CD14-positive monocyte (primary cell): Measurements from ENCODE around the gene TXNDC11. TPM values are rescaled to one million over a fixed set of nuclear protein-coding genes. Genes with fewer than 3 reads are reported as not detected.
A peak's percentile ranks its signal among the peaks of the same experiment; 100 is the strongest.

ENCODE experiments used
- DNase-seq, 3 donors: peaks; one replicate each; pipeline ENCODE4 v3.0.0-alpha.2; 2011 to 2022
- H2AFZ ChIP-seq: 2 replicates; pipeline ENCODE4 v1.6.0; 2012; ENCODE audit warnings: mild to moderate bottlenecking, low read depth, low read length, inconsistent platforms; ENCODE audit not compliant: insufficient read depth, poor library complexity, severe bottlenecking
- H3K27ac ChIP-seq, 2 donors: 1 replicate in 1 of 2; 2 replicates in 1 of 2; pipeline ENCODE4 v1.5.1; 2012 to 2013; ENCODE audit warnings: low read length in 2 of 2, control low read depth in 1 of 2, inconsistent platforms in 1 of 2, low read depth in 1 of 2, mild to moderate bottlenecking in 1 of 2
- H3K27me3 ChIP-seq, 2 donors: one replicate each; pipeline versions ENCODE4 v1.6.0 to v1.6.1; 2011 to 2013; ENCODE audit warnings: low read length in 2 of 2; ENCODE audit not compliant: control insufficient read depth in 2 of 2, insufficient read depth in 2 of 2
- H3K36me3 ChIP-seq, 2 donors: replicated peaks in 1 of 2; 1 replicate in 1 of 2; 2 replicates in 1 of 2; pipeline versions ENCODE4 v1.5.1 to v1.6.1; 2012 to 2013; ENCODE audit warnings: low read length in 2 of 2, control low read depth in 1 of 2, inconsistent platforms in 1 of 2, mild to moderate bottlenecking in 1 of 2; ENCODE audit not compliant: insufficient read depth in 2 of 2, control insufficient read depth in 1 of 2
- H3K4me1 ChIP-seq, 2 donors: 1 replicate in 1 of 2; 2 replicates in 1 of 2; pipeline versions ENCODE4 v1.5.1 to v1.6.1; 2012 to 2013; ENCODE audit warnings: low read length in 2 of 2, control low read depth in 1 of 2, inconsistent platforms in 1 of 2, mild to moderate bottlenecking in 1 of 2, moderate library complexity in 1 of 2; ENCODE audit not compliant: insufficient read depth in 2 of 2, control insufficient read depth in 1 of 2
- H3K4me2 ChIP-seq: replicated peaks from 2 replicates; pipeline ENCODE3; 2012; ENCODE audit warnings: low read length, moderate library complexity, mild to moderate bottlenecking; ENCODE audit not compliant: poor library complexity, severe bottlenecking; ENCODE audit errors: extremely low read depth
- H3K4me3 ChIP-seq, 3 experiments: fragments of 200-600 bp in 1 of 3; sonication (generic) in 1 of 3; replicated peaks in 1 of 3; 1 replicate in 2 of 3; 2 replicates in 1 of 3; pipeline ENCODE4 v1.5.1; 2011 to 2013; ENCODE audit warnings: low read length in 3 of 3, mild to moderate bottlenecking in 3 of 3, control low read depth in 2 of 3, low read depth in 2 of 3, inconsistent platforms in 1 of 3, moderate library complexity in 1 of 3
- H3K79me2 ChIP-seq: 2 replicates; pipeline ENCODE4 v1.6.0; 2012; ENCODE audit warnings: mild to moderate bottlenecking, control low read depth, inconsistent platforms, low read length, moderate library complexity; ENCODE audit not compliant: insufficient read depth
- H3K9ac ChIP-seq: 2 replicates; pipeline ENCODE4 v1.6.0; 2017; ENCODE audit warnings: low read length, mild to moderate bottlenecking; ENCODE audit not compliant: insufficient read depth, poor library complexity, severe bottlenecking
- H3K9me3 ChIP-seq, 2 donors: replicated peaks in 1 of 2; 1 replicate in 1 of 2; 2 replicates in 1 of 2; pipeline versions ENCODE4 v1.5.1 to v1.6.1; 2012 to 2013; ENCODE audit warnings: low read length in 2 of 2, control low read depth in 1 of 2; ENCODE audit not compliant: control insufficient read depth in 1 of 2, insufficient read depth in 1 of 2
- H4K20me1 ChIP-seq: 2 replicates; pipeline ENCODE4 v1.6.0; 2012; ENCODE audit warnings: mild to moderate bottlenecking, low read length, control low read depth, moderate library complexity; ENCODE audit not compliant: insufficient read depth
- H3K27ac Mint-ChIP-seq, 7 donors: one replicate each; pipeline ENCODE4 v1.8.0; 2020; ENCODE audit warnings: mild to moderate bottlenecking in 7 of 7, mixed read lengths in 7 of 7, moderate library complexity in 6 of 7, inconsistent platforms in 2 of 7
- H3K27me3 Mint-ChIP-seq, 3 donors: one replicate each; pipeline ENCODE4 v1.8.0; 2021 to 2022; ENCODE audit warnings: low read depth in 3 of 3, mild to moderate bottlenecking in 3 of 3, mixed read lengths in 3 of 3, moderate library complexity in 3 of 3, inconsistent platforms in 1 of 3
- H3K36me3 Mint-ChIP-seq, 2 donors: one replicate each; pipeline ENCODE4 v1.8.0; 2020; ENCODE audit warnings: mixed read lengths in 2 of 2, inconsistent platforms in 1 of 2, mild to moderate bottlenecking in 1 of 2
- H3K4me1 Mint-ChIP-seq: one replicate; pipeline ENCODE4 v1.8.0; 2020; ENCODE audit warnings: mild to moderate bottlenecking, mixed read lengths
- H3K4me3 Mint-ChIP-seq, 2 donors: one replicate each; pipeline ENCODE4 v1.8.0; 2020; ENCODE audit warnings: mild to moderate bottlenecking in 2 of 2, mixed read lengths in 2 of 2, moderate library complexity in 1 of 2
- H3K9me3 Mint-ChIP-seq, 7 donors: one replicate each; pipeline ENCODE4 v1.8.0; 2020 to 2022; ENCODE audit warnings: mixed read lengths in 7 of 7, mild to moderate bottlenecking in 6 of 7, moderate library complexity in 6 of 7, inconsistent platforms in 2 of 7
- whole genome bisulfite sequencing: methylation state at CpG from one replicate; pipeline ENCODE4 v1.1.5; 2013; ENCODE audit warnings: missing lambda C conversion rate; ENCODE audit not compliant: insufficient coverage; 5-methylcytosine and 5-hydroxymethylcytosine counted together
- intact Hi-C, 2 donors: fragments of 100-400 bp; cut with micrococcal nuclease; formaldehyde crosslinking; loops; one replicate each; pipeline versions ENCODE4 v1.15.0 to v1.15.1; 2023
- polyA plus RNA-seq, 3 donors: library from polyadenylated mRNA; depleted of rRNA in 1 of 3; unstranded in 2 of 3; stranded (reverse) in 1 of 3; fragments of 300-500 nt in 2 of 3; fragments of >200 nt in 1 of 3; fragmentation: Illumina TruSeq in 2 of 3; gene quantifications; 1 replicate in 2 of 3; 2 replicates in 1 of 3; pipeline ENCODE4 v1.2.3, GENCODE V29; 2012 to 2021
- TF ChIP-seq, protein P1 (sequence below): fragments of 200-600 bp; IDR thresholded peaks from one replicate; pipeline ENCODE4 v1.8.0; 2022; ENCODE audit warnings: antibody characterized with exemption, mild to moderate bottlenecking

Gene TXNDC11
- polyA plus RNA-seq, 3 donors, result 32.9 to 60.0 (median 40.6) TPM

DNA sequence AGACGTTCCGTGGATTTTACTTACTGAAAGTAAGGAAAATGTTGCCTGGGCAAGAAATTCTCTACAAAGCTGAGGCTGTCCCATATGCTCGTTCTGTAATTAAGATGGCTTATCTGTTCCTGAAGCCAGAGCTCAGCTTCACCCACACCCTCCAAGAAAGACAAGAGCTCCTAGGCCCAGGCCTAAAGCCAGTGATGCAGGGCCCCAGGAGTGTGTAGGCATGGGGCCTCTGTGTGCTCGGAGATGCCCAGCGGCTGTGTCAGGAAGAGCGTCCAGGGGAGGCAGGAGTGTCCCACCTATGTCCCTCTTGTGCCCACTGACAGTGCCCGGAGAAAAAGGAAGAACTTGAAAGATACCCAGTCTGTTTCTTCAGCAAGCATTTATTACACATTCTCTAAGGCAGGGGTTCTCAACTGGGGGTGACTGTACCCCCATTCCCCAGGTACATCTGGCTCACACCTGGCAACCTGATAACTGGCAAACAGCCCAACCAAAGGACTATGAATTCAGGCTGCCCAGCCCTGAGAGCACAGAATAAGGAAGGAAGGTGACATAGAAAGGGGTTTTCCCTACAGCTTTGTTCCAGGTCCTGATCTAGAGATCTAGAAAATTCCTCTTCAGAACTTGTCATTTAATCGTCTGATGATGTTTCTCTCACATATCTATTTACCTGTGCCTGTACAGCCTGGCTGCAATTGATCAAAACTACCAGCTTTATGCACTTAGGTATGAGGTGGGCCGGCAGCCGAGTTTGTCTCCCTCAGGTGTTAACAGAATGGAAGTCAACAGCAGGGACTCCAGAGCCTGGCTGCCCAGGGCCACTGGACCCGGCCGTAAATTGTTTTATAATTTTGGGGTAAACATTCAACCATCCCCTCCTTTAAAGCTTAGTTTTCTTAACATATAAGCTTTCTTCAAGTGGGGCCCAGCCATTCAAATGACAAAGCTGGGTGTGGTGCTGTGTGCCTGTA, 62.4 kb downstream of the TXNDC11 start:
- Mint-ChIP-seq H3K27me3 (peaks cover 0 to 2% (median 0%) of the 10 kb centered on the region in 3 donors), H3K27ac (peak overlapping the region; percentile 40 to 88 (median 81)), H3K4me3 (no peak overlapping the region), H3K4me1 (peaks cover 75% of the 10 kb centered on the region), H3K36me3 (peaks cover 78 to 87% of the 10 kb centered on the region in 2 donors), H3K9me3 (no peaks in the 10 kb centered on the region)
- DNase-seq, result peak in 2 of 3 donors; percentile 24 to 50
- no peaks in the 10 kb centered on the region for H3K27me3 ChIP-seq
- H3K4me3 ChIP-seq, result no peak overlapping the region
- TF ChIP-seq, protein P1, sequence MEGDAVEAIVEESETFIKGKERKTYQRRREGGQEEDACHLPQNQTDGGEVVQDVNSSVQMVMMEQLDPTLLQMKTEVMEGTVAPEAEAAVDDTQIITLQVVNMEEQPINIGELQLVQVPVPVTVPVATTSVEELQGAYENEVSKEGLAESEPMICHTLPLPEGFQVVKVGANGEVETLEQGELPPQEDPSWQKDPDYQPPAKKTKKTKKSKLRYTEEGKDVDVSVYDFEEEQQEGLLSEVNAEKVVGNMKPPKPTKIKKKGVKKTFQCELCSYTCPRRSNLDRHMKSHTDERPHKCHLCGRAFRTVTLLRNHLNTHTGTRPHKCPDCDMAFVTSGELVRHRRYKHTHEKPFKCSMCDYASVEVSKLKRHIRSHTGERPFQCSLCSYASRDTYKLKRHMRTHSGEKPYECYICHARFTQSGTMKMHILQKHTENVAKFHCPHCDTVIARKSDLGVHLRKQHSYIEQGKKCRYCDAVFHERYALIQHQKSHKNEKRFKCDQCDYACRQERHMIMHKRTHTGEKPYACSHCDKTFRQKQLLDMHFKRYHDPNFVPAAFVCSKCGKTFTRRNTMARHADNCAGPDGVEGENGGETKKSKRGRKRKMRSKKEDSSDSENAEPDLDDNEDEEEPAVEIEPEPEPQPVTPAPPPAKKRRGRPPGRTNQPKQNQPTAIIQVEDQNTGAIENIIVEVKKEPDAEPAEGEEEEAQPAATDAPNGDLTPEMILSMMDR, result no peak
- intact Hi-C loops, result no loop called here
- no peak overlapping the region for H2AFZ ChIP-seq
- H3K9ac ChIP-seq, result no peak overlapping the region
- H3K4me2 ChIP-seq, result no peak overlapping the region
- H3K79me2 ChIP-seq, result peaks cover 42% of the 10 kb centered on the region
- H3K36me3 ChIP-seq, result peaks cover 62 to 84% of the 10 kb centered on the region in 2 donors
- peaks cover 74% of the 10 kb centered on the region for H4K20me1 ChIP-seq
- WGBS, result 98% methylated on average over 5 of the region's 12 CpGs
- H3K27ac ChIP-seq, result no peak overlapping the region
- no peaks in the 10 kb centered on the region for H3K9me3 ChIP-seq
- peaks cover 62 to 74% of the 10 kb centered on the region in 2 donors for H3K4me1 ChIP-seq

DNA sequence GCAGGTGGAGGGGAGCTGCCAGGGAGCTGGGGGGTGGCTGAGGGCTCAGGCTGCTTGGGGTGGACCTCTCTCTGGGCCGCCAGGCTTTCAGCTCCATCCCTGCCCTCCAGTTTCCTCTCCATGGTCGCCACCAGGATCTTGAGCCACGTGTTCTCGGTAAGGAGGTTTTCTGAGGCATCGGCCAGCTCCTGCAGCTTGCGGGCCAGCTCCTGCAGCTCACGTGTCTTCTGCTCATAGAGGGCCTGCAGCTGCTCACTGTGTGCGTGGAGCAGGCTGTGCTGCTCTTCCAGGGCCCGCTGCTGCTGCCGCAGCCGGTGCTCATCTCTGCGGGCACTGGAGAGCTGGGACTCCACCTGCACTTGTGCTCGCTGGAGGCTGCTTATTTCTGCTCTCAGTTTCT, 63.4 kb downstream of the TXNDC11 start:
- H2AFZ ChIP-seq, result no peak overlapping the region
- peaks cover 52 to 82% of the 10 kb centered on the region in 2 donors for H3K36me3 ChIP-seq
- no peak overlapping the region for H3K27ac ChIP-seq
- 94% methylated on average over 12 of the region's 13 CpGs for WGBS
- H3K4me1 Mint-ChIP-seq, result peaks cover 83% of the 10 kb centered on the region
- peaks cover 84% of the 10 kb centered on the region for H4K20me1 ChIP-seq
- peaks cover 72 to 85% of the 10 kb centered on the region in 2 donors for H3K36me3 Mint-ChIP-seq
- intact Hi-C loops, result no loop called here
- H3K9me3 ChIP-seq, result no peaks in the 10 kb centered on the region
- H3K79me2 ChIP-seq, result peaks cover 52% of the 10 kb centered on the region
- peaks cover 69 to 82% of the 10 kb centered on the region in 2 donors for H3K4me1 ChIP-seq
- TF ChIP-seq, protein P1, result no peak
- H3K4me3 ChIP-seq, result no peak overlapping the region
- no peaks in the 10 kb centered on the region for H3K9me3 Mint-ChIP-seq
- no peak overlapping the region for H3K4me2 ChIP-seq
- no peaks in the 10 kb centered on the region for H3K27me3 ChIP-seq
- H3K4me3 Mint-ChIP-seq, result no peak overlapping the region
- peaks cover 0 to 2% (median 2%) of the 10 kb centered on the region in 3 donors for H3K27me3 Mint-ChIP-seq
- H3K9ac ChIP-seq, result no peak overlapping the region
- H3K27ac Mint-ChIP-seq, result peak overlapping the region in 5 of 7 donors; percentile 25 to 89 (median 77)
- DNase-seq, result no peak
